Measurements from ENCODE around the gene MOGAT1. TPM values are rescaled to one million over a fixed set of nuclear protein-coding genes. Genes with fewer than 3 reads are reported as not detected.

MOGAT1 gene
- 1 to 10 TPM in 1 of 2 donors, not detected in 1; 5.1 TPM for total RNA-seq
- polyA plus RNA-seq: 1 to 10 TPM in 1 of 2 donors, under 1 TPM in 1; 0.30 to 5.5 TPM

GRCh38 chr2:222671259-222672067 lies at the start of gene MOGAT1:
MOGAT1 (plus strand) TSS chr2:222671658; CDS start chr2:222671786, 128 bp downstream.
- Histone ChIP-seq H3K27ac (ENCODE audit: low read depth in 1 of 2, low read length in 2 of 2) (peak within 1 kb of the TSS; percentile 77 to 89), H3K9ac (ENCODE audit: low read depth in 1 of 2, low read length in 2 of 2) (peak within 1 kb of the TSS; percentile 37 to 65), H3K4me1 (ENCODE audit: control insufficient read depth in 4 of 4, insufficient read depth in 4 of 4, low read length in 3 of 4) (peaks cover 0 to 40% (median 12%) of the 10 kb centered on the region in 4 donors), H3K9me3 (ENCODE audit: control insufficient read depth in 4 of 4, low read length in 3 of 4) (no peaks in the 10 kb centered on the region), H3K36me3 (ENCODE audit: control insufficient read depth in 4 of 4, insufficient read depth in 3 of 4, low read depth in 1 of 4, low read length in 3 of 4) (no peaks in the 10 kb centered on the region), H3K27me3 (ENCODE audit: control insufficient read depth in 4 of 4, insufficient read depth in 4 of 4, low read length in 3 of 4) (no peaks in the 10 kb centered on the region), H3K4me3 (ENCODE audit: low read depth in 1 of 3, low read length in 3 of 3) (peak within 1 kb of the TSS; percentile 76 to 81 (median 78))
- peak; percentile 45 for DNase-seq (ENCODE audit: low spot score)
- no peak for TF ChIP-seq YY1 (IDR thresholded peaks at IDR 0.05)
- peak in 1 of 2 donors; percentile 43 for TF ChIP-seq RXRA (IDR thresholded peaks at IDR 0.05)
- peak; percentile 83 for TF ChIP-seq REST (IDR thresholded peaks at IDR 0.05)
- TF ChIP-seq CTCF (IDR thresholded peaks at IDR 0.05; ENCODE audit: low read depth, low read length, missing input control): peak; percentile 19
- peak; percentile 28 for TF ChIP-seq SP1 (IDR thresholded peaks at IDR 0.05)
- TF ChIP-seq TAF1 (conservative IDR thresholded peaks at IDR 0.05): peak; percentile 74
- TF ChIP-seq FOXA2 (IDR thresholded peaks at IDR 0.05): no peak
- peak; percentile 38 for TF ChIP-seq NR2F2 (IDR thresholded peaks at IDR 0.05)
- peak in 1 of 2 donors; percentile 5 for TF ChIP-seq RAD21 (IDR thresholded peaks at IDR 0.05)
- peak in 1 of 2 donors; percentile 65 for TF ChIP-seq HNF4A (conservative IDR thresholded peaks at IDR 0.05)
- TF ChIP-seq ATF3 (IDR thresholded peaks at IDR 0.05): no peak
- TF ChIP-seq FOXA1 (IDR thresholded peaks at IDR 0.05): no peak
- WGBS: 1% methylated on average over 66 of the region's 66 CpGs

- Histone ChIP-seq H3K27ac (ENCODE audit: low read depth in 1 of 2, low read length in 2 of 2) (no peak overlapping the region), H3K27me3 (ENCODE audit: control insufficient read depth in 4 of 4, insufficient read depth in 4 of 4, low read length in 3 of 4) (no peaks in the 10 kb centered on the region), H3K9ac (ENCODE audit: low read depth in 1 of 2, low read length in 2 of 2) (no peak overlapping the region), H3K4me3 (ENCODE audit: low read depth in 1 of 3, low read length in 3 of 3) (no peak overlapping the region), H3K9me3 (ENCODE audit: control insufficient read depth in 4 of 4, low read length in 3 of 4) (no peaks in the 10 kb centered on the region), H3K4me1 (ENCODE audit: control insufficient read depth in 4 of 4, insufficient read depth in 4 of 4, low read length in 3 of 4) (no peaks in the 10 kb centered on the region), H3K36me3 (ENCODE audit: control insufficient read depth in 4 of 4, insufficient read depth in 3 of 4, low read depth in 1 of 4, low read length in 3 of 4) (peaks cover 7 to 55% (median 27%) of the 10 kb centered on the region in 4 donors)
- no peak for TF ChIP-seq RAD21 (IDR thresholded peaks at IDR 0.05)
- no peak for TF ChIP-seq EGR1 (IDR thresholded peaks at IDR 0.05; ENCODE audit: low read depth in 2 of 2)
- TF ChIP-seq HNF4A (conservative IDR thresholded peaks at IDR 0.05): no peak
- TF ChIP-seq TAF1 (conservative IDR thresholded peaks at IDR 0.05): no peak
- no peak for TF ChIP-seq CTCF (IDR thresholded peaks at IDR 0.05; ENCODE audit: low read depth, low read length, missing input control)
- TF ChIP-seq FOXA1 (IDR thresholded peaks at IDR 0.05): no peak
- TF ChIP-seq MAX (IDR thresholded peaks at IDR 0.05): no peak
- TF ChIP-seq RXRA (IDR thresholded peaks at IDR 0.05): no peak
- TF ChIP-seq FOXA2 (IDR thresholded peaks at IDR 0.05): no peak
- TF ChIP-seq ZBTB33 (IDR thresholded peaks at IDR 0.05): no peak
- TF ChIP-seq ATF3 (IDR thresholded peaks at IDR 0.05): no peak
- 97% methylated on average over 4 of the region's 4 CpGs for WGBS
- no peak for DNase-seq (ENCODE audit: low spot score)
Observed at GRCh38 chr2:222621893-222622292, 49.6 kb upstream of the MOGAT1 start.

All from liver (tissue), 9 donors.